Stimulated activated CD8-positive, alpha-beta memory T cell treated with anti-CD3 and anti-CD28 coated beads, Interleukin-7, amount 100 ng/mL, for 24 hours (primary cell): ENCODE measurements around the gene IGFLR1.
"Not testable (repeated sequence)": the region's sequence is repeated elsewhere in the genome, so short reads cannot be mapped to it uniquely, and the experiment has no call there.

Experiments
- DNase-seq: peaks from one replicate; pipeline ENCODE4 v3.0.0-alpha.2; 2020; ENCODE audit warnings: low read depth

Gene IGFLR1

DNA sequence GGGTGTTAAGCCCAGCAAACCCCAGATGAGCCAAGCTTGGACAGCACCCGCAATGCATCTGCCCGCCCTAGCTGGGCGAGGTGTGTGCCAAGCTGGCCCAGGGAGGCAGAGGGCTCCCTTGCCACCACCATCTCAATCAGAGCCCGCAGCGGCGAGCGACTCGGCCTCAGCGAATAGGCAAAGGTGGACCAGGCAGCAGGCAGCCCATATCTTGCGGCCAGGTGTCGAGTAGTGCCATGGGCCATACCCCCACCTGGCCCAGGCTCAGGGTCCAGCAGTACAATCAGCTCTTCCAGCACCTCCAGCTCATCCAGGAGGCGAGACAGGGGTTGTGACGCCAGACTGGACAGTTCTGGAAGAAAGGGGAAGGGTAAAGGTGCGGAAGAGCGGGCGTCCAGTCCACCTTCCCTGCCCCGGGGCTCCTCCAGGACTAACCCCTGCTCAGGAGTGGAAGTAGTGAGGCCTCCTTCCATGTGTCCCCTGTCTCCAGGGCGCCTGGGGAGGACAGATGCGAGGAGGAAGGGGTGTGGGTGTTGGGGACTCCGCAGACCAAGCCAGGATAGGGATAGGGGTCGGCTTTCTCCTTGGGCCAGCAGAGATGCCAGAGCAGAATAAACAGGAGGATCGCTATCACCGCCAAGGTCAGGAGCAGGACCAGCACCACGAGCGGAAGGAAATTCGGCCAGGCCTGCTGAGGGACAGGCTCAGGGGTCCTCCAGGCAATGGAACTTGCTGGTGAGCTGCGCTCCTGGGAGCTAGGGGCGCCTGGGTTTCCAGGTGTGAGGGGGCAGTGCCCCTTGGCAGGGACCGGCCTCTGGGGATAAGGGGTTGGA lies 2.8 kb downstream of the IGFLR1 start:
- no peak for DNase-seq

DNA sequence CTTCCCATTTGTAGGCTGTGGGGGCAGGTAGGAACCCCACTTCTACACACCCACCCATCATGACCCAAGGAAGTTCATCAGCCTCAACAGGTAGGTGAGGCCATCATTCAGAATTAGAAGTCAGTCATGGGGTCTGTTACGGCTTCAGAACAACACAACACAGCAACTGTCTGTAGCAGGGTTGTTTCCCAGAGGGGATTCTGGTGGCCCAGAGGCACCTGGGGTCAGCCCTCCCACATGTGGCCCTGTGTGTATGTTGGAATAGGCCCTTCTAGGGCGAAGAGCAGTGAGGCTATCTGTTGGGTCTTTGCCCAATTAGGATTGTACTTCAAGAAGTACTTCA lies 3.4 kb downstream of the IGFLR1 start:
- no peak for DNase-seq

DNA sequence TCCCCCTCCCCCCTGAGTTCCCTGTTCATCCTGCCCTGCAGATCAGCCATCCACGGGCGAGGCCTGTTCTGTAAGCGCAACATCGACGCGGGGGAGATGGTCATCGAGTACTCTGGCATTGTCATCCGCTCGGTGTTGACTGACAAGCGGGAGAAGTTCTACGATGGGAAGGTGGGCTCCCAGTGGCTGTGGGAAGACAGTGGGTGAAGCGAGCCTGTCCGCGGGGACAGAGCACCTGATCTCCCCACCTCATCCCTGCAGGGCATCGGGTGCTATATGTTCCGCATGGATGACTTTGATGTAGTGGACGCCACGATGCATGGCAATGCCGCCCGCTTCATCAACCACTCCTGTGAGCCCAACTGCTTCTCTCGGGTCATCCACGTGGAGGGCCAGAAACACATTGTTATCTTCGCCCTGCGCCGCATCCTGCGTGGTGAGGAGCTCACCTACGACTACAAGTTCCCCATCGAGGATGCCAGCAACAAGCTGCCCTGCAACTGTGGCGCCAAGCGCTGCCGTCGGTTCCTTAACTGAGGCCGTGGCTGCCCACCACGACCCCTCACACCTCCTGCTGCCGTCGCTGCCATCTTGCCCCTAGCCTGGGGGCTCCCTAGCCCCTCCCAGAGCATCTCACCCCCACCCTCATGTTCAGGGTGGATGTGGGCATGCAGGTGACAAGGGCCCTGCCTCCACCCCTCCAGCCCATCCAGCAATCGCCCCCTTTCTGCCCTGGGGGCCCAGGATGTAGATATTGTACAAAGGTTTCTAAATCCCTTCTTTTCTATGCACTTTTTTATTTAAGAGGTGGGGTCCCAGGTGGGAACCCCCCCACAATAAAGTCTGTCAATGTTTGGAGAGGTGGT lies 4.0 kb downstream of the IGFLR1 start:
- DNase-seq = no peak

DNA sequence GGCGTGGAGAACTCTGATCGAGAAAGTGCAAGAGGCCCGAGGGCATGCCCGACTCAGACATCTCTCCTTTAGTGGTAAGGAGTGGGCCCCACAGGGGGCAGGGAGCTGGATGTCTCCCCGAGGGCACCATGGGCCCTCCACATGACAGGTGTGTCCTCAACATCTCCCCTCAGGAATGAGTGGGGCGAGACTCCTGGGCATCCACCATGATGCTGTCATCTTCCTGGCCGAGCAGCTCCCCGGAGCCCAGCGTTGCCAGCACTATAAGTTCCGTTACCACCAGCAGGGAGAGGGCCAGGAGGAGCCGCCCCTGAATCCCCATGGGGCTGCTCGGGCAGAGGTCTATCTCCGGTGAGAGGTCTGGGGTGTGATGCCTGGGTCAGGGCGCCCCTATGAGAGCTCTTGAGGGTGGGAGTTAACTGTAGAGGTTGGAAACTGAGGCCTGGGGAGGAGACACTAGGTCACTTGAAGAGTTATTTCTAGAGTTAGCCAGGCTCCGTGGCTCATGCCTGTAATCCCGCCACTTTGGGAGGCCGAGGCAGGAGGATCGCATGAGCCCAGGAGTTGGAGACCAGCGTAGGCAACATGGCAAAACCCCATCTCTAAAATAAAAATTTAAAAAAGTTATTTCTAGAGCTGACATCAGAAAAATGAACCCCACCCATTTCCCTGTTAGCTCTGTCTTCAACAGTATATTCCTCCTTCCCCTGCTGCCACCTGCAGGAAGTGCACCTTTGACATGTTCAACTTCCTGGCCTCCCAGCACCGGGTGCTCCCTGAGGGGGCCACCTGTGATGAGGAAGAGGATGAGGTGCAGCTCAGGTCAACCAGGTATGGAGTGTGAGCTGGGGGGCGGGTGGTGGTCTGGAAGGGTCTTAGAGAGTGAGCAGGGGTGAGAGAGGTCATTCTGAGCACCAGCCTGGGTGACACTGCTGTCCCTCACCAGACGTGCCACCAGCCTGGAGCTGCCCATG lies 5.1 kb downstream of the IGFLR1 start:
- DNase-seq = no peak

DNA sequence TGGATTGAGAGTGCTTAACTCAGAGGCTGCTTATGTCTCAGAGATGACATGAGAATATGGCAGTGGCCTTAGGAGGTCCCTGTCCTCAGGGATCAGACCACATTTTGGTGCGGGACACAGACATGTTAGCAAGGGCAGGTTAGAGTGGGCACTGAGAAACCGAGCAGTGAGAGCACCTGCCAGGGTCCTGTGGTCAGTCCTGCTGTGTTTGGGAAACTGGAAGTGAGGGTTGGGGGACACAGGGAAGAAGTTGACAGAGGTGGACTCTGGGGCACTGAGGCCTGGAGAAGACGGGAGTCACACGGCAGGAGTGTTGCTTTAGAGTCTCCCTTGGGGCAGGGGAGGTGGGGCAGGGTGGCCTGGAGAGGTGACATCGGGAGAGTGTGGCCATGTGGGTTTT lies 7.4 kb downstream of the IGFLR1 start:
- no peak for DNase-seq

DNA sequence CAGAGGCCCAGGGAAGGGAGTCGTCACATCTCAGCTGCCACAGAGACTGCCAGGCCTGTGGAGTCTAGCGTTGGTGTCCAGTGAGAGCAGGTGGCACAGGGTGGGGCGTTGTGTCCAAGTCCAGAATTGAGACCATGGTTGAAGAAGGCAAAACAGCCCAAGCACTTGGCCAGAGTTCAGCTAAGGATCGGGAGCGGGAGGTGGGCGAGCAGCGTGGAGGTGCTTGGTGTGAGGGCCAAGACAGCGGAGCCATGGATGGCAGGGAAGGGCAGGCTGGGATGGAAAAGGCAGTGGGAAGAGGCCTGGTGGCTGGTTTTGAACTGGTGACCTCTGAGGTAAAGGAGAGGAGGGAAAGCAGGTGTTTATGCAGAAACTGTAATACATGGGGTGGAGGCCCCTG lies 8.0 kb downstream of the IGFLR1 start:
- no peak for DNase-seq

DNA sequence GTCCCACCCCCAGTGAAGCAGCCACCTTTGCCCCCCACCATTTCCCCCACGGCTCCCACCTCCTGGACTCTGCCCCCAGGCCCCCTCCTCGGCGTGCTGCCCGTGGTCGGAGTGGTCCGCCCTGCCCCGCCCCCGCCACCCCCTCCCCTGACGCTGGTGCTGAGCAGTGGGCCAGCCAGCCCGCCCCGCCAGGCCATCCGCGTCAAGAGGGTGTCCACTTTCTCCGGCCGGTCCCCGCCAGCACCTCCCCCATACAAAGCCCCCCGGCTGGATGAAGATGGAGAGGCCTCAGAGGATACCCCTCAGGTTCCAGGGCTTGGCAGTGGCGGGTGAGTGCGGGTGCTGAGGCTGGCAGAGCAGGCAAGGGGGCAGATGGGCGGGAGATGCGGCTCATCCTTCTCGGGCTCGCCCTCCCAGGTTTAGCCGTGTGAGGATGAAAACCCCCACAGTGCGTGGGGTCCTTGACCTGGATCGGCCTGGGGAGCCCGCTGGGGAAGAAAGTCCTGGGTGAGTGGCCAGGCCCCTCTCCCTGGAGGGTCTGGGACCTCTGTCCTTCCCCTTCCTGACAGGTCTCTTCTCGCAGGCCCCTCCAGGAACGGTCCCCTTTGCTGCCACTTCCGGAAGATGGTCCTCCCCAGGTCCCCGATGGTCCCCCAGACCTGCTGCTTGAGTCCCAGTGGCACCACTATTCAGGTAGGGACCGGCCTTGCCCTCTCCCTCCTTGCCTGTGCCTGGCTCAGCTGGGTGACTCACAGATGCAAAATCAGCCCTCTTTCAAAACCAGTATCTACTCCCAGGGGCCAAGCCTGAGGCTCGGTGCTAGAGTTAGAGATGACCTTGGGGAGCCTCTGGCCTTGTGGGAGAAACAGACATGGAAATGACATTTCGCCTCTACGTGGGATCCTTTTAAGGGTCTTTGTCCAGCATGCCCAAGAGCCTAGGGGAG lies 8.8 kb downstream of the IGFLR1 start:
- no peak for DNase-seq

DNA sequence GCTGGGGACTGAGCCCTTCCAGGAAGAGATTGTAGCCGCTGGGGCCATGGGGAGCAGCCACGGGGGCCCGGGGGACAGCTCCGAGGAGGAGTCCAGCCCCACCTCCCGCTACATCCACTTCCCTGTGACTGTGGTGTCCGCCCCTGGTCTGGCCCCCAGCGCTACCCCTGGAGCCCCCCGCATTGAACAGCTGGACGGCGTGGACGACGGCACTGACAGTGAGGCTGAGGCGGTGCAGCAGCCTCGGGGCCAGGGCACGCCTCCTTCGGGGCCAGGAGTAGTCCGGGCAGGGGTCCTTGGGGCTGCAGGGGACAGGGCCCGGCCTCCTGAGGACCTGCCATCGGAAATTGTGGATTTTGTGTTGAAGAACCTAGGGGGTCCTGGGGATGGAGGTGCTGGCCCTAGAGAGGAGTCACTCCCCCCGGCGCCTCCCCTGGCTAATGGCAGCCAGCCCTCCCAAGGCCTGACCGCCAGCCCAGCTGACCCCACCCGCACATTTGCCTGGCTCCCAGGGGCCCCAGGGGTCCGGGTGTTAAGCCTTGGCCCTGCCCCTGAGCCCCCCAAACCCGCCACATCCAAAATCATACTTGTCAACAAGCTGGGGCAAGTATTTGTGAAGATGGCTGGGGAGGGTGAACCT lies 9.6 kb downstream of the IGFLR1 start:
- DNase-seq = no peak

DNA sequence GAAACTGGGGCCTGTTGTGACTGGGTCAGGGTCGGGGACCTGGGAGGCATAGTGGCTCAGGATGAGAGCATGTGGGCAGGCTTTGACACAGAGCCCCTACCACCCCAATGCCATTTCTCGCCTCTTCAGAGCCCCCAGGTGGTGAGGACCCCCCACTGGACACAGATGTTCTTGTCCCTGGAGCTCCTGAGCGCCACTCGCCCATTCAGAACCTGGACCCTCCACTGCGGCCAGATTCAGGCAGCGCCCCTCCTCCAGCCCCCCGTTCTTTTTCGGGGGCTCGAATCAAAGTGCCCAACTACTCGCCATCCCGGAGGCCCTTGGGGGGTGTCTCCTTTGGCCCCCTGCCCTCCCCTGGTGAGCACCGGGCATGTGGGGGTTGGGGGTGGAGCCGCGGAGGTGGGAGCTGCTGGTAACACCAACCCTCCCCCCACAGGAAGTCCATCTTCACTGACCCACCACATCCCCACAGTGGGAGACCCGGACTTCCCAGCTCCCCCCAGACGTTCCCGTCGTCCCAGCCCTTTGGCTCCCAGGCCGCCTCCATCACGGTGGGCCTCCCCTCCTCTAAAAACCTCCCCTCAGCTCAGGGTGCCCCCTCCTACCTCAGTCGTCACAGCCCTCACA lies 10.4 kb downstream of the IGFLR1 start:
- DNase-seq = no peak

DNA sequence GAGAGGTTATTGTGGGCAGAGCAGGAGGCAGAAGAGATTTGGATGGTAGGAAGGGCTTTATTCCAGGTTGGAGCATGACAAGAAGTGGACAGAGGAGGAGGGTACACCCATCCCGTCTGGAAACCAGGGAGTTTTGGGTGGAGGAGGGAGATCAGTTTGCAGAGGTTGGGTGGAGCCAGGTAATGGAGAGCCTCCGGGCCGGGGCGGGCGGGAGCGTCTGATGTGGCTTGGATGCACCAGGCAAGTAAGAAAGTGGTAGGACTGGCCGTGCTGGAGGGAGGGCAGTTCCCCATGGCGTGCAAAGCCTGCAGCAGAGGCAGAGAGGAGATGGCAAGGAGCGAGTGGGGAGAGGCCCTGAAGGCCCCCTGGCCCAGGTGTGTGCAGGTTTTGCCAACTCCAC lies 10.9 kb downstream of the IGFLR1 start:
- DNase-seq = no peak

DNA sequence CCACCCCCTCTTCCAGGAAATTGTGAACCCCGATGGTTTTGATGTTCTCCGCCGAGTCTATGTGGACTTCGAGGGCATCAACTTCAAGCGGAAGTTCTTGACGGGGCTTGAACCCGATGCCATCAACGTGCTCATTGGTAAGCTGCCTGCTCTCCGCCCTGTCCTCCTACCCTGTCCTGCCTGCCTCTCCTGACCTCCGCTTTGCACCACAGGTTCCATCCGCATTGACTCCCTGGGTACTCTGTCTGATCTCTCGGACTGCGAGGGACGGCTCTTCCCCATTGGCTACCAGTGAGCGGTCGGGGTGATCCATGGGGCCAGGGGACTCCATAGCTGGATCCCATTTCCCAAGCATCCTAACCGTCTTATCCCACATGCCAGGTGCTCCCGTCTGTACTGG lies 11.9 kb downstream of the IGFLR1 start:
- no peak for DNase-seq

DNA sequence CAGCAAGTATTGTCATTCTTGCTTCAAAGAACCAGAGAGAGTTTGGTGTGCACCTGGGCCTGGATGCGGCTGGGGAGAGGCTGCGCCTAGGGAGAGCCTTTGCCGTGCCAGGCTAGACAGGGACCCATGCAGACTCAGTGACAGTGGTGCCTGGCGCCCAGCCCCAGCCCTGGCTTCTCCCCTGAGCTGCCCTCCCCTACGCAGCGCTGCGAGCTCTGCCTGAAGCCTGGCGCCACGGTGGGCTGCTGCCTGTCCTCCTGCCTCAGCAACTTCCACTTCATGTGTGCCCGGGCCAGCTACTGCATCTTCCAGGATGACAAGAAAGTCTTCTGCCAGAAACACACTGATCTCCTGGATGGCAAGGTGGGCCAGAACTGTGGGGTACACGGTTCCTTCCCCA lies 12.5 kb downstream of the IGFLR1 start:
- DNase-seq = no peak

DNA sequence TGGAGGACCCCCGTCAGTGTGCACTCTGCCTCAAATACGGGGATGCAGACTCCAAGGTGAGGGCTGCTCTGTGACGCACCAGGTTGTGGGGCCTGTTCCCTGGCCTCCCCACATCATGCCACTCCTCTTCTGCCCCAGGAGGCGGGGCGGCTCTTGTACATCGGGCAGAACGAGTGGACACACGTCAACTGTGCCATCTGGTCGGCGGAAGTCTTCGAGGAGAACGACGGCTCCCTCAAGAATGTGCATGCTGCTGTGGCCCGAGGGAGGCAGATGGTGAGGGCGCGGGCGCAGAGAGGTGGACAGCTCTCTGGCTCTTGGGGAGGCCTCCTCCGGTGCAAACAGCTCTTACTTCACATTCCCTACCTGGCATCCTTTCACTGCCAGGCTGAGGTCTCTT lies 13.2 kb downstream of the IGFLR1 start:
- DNase-seq = no peak

DNA sequence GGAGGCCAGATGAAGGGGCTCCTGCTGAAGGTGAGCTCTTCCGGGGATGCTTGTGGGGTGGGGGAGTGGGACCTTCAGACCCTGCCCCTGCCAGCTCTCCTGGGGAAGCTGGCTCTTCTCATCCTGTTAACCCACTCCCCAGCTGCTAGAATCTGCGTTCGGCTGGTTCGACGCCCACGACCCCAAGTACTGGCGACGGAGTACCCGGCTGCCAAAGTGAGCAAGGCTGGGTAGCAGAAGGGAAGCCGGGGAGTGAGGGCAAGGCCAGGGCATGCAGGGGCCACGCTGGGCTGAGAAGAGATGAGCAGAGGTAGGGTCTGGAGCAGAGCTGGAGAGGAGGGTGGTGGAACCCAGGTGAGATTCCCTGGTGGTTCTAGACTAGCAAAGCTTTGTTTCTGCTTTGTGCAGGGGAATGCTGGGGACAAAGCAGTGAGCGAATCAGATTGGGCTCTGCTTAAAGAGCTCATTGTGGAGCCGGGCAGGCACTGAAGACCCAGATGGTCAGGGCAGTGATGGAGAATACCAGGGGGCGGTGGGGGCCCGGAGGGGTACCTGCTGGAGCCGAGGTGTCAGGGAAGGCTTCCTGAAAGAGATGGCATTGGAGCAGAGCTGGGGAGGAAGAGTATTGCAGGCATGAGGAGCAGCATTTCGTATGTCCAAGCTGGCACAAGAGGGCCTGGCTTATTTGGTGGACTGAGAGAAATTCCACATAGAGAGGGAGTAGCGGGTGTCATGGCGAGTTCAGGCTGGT lies 14.1 kb downstream of the IGFLR1 start:
- no peak for DNase-seq

DNA sequence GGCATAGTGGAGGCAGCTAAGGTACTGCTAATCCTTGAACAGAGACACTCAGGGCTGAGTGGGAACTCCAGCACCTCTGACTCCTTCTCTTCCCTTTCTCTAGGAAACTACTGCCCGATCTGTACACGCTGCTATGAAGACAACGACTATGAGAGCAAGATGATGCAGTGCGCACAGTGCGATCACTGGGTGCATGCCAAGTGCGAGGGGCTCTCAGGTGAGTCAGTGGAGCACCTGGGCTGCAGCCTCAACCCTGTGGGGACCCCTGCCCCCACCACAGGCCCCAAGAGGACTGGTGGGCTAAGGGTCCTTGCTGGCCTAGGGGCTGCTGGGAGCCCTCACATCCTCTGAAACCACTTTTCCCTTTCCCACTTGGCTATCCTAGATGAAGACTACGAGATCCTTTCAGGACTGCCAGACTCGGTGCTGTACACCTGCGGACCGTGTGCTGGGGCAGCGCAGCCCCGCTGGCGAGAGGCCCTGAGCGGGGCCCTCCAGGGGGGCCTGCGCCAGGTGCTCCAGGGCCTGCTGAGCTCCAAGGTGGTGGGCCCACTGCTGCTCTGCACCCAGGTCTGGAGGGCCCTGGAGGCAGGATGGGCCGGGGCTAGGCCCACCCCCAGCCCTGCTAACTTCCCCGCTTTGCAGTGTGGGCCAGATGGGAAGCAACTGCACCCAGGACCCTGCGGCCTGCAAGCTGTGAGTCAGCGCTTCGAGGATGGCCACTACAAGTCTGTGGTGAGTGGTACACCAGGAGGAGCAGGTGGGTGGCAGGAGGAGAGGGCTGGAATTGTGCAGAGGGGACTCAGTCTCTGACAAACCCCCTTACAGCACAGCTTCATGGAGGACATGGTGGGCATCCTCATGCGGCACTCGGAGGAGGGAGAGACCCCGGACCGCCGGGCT lies 14.9 kb downstream of the IGFLR1 start:
- DNase-seq = no peak

DNA sequence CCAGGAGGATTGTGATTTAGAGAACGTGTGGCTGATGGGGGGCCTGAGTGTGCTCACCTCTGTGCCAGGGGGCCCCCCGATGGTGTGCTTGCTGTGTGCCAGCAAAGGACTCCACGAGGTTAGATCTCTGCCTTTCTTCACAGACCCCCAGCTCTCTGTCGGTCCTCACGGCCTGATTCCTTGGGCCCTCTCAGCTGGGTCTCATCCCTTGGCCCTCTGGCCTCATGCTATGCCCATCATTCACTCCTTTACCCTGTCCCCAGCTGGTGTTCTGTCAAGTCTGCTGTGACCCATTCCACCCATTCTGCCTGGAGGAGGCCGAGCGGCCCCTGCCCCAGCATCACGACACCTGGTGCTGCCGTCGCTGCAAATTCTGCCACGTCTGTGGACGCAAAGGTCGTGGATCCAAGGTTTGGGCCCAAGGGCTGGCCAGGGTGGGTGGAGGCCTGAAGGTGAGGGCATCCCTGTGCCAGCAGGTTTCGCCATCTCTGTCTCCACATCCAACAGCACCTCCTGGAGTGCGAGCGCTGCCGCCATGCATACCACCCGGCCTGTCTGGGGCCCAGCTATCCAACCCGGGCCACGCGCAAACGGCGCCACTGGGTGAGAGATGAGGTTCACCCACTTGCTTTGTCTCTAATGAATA lies 16.9 kb downstream of the IGFLR1 start:
- no peak for DNase-seq

DNA sequence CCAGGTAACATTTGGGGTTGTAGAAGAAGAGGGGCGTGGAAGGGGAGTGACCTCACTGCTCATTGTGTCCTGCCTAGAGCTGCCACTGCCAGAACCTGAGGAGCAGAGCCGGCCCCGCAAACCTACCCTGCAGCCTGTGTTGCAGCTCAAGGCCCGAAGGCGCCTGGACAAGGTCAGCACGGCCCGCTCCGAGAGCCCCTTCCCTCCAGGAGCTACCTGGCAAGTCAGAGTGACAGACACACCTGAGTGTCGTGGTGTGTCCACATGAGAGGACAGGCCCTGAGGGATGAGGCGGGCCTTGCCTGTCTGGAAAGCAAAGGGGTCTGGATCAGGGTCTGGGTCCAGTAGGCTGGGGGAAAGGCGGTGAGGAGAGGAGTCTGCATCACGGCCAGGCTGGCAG lies 17.7 kb downstream of the IGFLR1 start:
- DNase-seq = no peak

DNA sequence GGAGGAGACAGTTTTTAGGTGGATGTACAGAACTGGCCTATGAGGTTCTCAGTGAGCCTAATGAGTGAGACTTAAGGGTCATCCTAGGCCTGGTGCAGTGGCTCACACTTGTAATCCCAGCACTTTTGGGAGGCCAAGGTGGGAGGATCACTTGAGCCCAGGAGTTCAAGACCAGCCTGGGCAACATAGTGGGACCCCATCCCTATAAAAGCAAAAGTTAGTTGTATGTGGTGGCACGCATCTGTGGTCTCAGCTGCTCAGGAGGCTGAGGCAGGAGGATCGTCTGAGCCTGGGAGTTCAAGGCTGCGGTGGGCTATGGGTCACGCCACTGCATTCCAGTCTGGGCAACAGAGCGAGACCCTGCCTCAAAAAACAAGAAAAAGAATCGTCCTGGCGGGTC lies 18.1 kb downstream of the IGFLR1 start:
- DNase-seq = not testable (repeated sequence)
